GM12873 (cell line): Measurements from ENCODE around the gene CYP4F2.

Source experiments
- CTCF ChIP-seq: IDR thresholded peaks from 2 replicates; pipeline ENCODE4 v1.5.1; 2012; ENCODE audit warnings: low read depth, mild to moderate bottlenecking, moderate library complexity, low read length, control low read depth; ENCODE audit not compliant: insufficient read depth; ENCODE audit errors: missing control alignments

CYP4F2 gene

GRCh38 chr19:15895876-15896430 is 1.9 kb downstream of the CYP4F2 start:
- no peak for TF ChIP-seq CTCF

GRCh38 chr19:15894359-15894758 is 3.5 kb downstream of the CYP4F2 start:
- TF ChIP-seq CTCF = no peak

- no peak for TF ChIP-seq CTCF
These were observed 4.4 kb downstream of the CYP4F2 start for GRCh38 chr19:15893477-15893876.

- TF ChIP-seq CTCF = no peak
These were observed 5.9 kb downstream of the CYP4F2 start for GRCh38 chr19:15892012-15892411.

- TF ChIP-seq CTCF = no peak
These were observed 6.4 kb downstream of the CYP4F2 start for GRCh38 chr19:15891434-15891833.

- TF ChIP-seq CTCF = no peak
These were observed 12.0 kb downstream of the CYP4F2 start for GRCh38 chr19:15885919-15886318.

- TF ChIP-seq CTCF = no peak
These were observed 12.7 kb downstream of the CYP4F2 start for GRCh38 chr19:15885167-15885566.
